ENCODE measurements around the gene DGKI.

The DGKI gene

DNA sequence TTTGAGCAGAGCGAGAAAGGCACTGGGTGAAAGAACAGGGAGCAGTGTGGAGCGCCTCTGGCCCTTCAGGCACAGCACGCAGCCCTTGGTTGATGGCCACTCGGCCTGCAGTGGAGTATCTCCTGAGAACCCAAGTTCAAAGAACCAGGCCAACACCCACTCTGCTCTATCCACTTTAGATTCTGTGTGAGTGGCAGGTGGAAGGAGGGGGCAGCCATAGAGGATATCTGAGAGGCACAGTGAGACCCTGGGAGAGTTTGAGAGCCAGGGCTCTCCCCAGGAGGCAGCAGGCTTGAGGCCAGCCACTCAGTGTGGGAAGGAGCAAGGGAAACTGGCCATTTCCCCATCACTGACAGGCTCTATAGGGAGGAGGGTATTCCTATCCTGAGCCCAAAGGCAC is 450.7 kb downstream of the DGKI start:
- DNase-seq, result no peak

- DNase-seq, result no peak
Measured at GRCh38 chr7:137395420-137395819, 451.4 kb downstream of the DGKI start.

DNA sequence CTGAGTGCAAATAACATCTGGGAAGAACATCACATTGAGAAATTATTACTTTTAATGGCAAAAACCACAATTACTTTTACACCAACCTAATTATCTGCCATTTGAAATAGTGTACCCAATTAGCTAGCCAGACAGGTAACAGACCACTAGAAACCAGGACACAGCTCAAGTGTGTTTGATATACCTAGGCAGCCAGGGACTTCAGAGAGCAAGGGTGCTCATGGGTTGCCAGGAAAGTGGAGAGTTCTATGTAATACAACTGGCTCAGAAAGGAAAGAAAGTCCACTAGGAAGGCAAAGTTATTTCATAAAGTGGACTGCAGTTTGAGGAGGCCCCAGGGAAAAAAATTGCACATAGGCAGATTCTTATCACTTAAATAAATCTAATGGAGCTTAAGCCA is 453.2 kb downstream of the DGKI start:
- no peak for DNase-seq

DNA sequence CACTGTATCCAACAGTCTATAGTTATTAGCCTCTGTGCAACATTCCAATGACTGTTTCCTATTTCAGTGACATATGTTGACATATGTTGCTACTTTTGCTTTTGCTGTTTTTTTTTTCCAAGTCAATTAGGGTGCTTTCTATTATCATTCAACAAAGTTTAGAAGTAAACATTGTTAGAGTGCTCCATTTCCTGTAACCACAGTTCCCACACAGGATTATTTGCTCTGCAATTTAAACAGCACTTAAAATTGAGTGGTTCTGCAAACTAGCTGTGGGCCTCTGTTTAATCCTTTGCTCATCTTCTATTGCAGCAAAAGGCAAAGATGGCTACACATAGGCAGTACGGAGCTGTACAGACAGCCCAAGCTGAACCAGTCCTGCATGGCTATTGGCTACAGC is 456.7 kb downstream of the DGKI start:
- DNase-seq, result no peak

GRCh38 chr7:137388916-137389315 is 457.9 kb downstream of the DGKI start:
- no peak for DNase-seq

- DNase-seq, result no peak
Measured at GRCh38 chr7:137386966-137387365, 459.8 kb downstream of the DGKI start.

GRCh38 chr7:137381045-137381444 is 465.7 kb downstream of the DGKI start:
- DNase-seq, result no peak

DNA sequence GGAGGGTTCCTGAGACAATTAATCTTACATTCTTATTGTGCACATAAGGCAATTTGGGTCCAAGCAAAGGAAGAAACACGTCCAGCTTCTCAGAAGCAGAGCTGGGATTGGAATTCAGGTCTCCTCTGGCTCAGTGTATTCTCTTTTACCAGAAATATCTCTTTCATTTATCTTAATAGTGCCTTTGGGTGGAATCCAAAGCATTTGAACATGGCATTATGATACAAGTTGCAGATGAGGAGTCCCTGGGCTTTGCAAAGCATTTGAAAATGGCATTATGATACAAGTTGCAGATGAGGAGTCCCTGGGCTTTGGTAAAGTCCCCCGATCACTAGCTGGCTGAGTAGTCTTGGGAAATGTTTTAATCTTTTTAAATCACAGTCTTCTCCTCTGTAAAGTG is 473.3 kb downstream of the DGKI start:
- no peak for DNase-seq

DNA sequence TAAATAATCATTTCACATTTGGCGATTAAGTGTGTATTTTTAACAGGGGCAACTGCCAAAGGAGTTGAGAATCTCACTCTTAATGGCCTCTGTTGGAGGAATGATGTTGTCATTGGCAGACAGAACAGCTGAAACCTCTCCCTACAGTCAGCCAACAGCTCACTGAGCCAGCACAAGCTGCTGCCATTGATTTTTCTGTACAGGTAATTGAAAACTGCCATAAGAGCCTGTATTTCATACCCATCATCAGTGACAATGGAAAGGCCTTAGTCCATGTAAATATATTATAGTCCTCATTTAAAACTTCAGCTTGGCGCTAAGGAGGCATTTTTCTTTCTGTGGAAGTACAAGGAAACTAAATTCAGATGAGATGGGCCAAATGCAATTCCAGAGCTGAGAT is 475.2 kb downstream of the DGKI start:
- DNase-seq, result no peak

- no peak for DNase-seq
Measured at GRCh38 chr7:137366995-137367394, 479.8 kb downstream of the DGKI start.

GRCh38 chr7:137363683-137364082 is 483.1 kb downstream of the DGKI start:
- no peak for DNase-seq

- no peak for DNase-seq
Measured at GRCh38 chr7:137360087-137360679, 486.6 kb downstream of the DGKI start.

- DNase-seq, result no peak
Measured at GRCh38 chr7:137354961-137355360, 491.8 kb downstream of the DGKI start.

DNA sequence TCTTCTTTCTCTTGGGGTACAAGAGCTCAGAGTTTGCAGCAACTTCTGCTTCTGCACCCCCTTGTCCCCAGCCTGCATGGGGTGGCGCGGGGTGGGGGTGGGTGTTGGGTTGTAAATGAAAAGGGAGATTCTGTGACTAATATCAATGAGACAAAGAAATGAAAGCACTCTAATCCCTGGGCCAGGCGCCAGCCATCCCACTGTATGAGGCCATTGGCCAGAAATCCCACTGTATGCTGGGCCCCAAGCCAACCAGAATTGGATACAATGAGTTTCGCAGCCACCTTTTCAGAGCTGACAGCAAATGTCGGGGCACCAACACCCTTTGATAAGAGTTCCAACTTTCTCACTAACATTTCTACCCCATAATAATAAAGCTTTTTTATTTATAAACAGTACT is 492.4 kb downstream of the DGKI start:
- DNase-seq, result no peak

GRCh38 chr7:137351941-137352340 is 494.8 kb downstream of the DGKI start:
- DNase-seq, result no peak

DNA sequence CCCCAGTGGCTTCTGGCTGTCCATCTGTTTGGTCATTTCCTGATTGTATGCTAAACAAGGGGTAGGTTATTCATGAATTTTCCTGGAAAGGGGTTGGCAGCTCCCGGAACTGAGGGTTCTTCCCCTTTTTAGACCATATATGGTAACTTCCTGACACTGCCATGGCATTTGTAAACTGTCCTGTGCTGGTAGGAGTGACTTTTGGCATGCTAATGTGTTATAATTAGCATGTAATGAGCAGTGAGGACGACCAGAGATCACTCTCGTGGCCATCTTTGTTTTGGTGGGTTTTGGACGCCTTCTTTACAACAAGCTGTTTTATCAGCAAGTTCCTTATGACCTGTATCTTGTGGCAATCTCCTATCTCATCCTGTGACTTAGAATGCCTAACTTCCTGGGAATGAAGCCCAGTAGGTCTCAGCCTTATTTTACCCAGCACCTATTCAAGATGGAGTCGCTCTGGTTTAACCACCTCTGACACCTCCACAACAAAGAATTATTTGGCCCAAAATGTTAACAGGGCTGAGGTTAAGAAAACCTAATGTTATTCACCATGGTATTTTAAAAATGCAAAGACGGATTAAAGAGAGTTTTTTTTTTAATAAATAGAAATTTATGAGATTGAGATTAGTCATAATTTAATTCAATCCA is 500.9 kb downstream of the DGKI start:
- DNase-seq, result peak; percentile 58

DNA sequence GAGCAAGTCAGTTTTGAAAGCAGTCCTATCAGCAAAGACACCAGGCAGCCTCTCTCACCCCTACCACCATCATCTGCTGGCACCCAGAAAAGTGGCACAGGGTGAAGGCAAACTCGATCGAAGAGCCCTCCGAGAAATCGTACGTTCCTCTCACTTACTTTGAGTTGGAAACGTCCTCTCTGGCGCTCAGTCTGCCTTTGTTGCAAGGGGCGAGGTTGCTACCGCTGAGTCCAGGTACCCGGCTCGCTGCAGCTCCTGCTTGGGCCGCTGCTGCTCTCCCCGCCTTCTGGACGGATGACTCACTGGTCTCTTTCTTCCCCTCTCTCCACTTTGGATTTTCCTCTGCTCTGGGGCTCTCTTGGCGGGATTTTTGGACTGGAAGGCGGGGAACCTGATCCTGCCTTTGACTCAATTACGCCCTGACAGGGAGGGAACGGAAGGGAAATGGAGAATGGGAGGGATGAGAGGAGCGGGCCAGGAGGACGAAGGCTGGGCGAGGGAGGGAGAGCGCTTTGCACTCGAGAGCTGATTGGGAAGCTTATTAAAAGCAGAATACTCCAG is 503.4 kb downstream of the DGKI start, which contains the start of gene PTN:
PTN (minus strand) TSS at position 453 of the 561 bp plus-strand sequence. CDS start 88,760 bp downstream, outside the sequence.
- no peak for DNase-seq

GRCh38 chr7:137342828-137343261 is 503.9 kb downstream of the DGKI start:
- no peak for DNase-seq

- DNase-seq, result no peak
Measured at GRCh38 chr7:137342265-137342664, 504.5 kb downstream of the DGKI start.

GRCh38 chr7:137337902-137338301 is 508.9 kb downstream of the DGKI start:
- no peak for DNase-seq

GRCh38 chr7:137335814-137336213 is 511.0 kb downstream of the DGKI start:
- no peak for DNase-seq

GRCh38 chr7:137331378-137331777 is 515.4 kb downstream of the DGKI start:
- no peak for DNase-seq

All from MV-4-11 (cell line).